Measurements from ENCODE around the gene BHLHE40. TPM values are rescaled to one million over a fixed set of nuclear protein-coding genes. Genes with fewer than 3 reads are reported as not detected.

Gene BHLHE40
- total RNA-seq, 3 donors from 2014 or later, result 40.2 to 45.5 (median 42.9) TPM

GRCh38 chr3:5009506-5010109, 30.4 kb downstream of the BHLHE40 start:
- ATAC-seq (no peak), DNase-seq (no peak)
- H3K36me3 ChIP-seq (ENCODE audit: low read depth), result no peaks in the 10 kb centered on the region
- intact Hi-C loops (cut with DNase I, micrococcal nuclease), result no loop called here
- no peaks in the 10 kb centered on the region for H3K9me3 ChIP-seq
- TF ChIP-seq, protein P1, sequence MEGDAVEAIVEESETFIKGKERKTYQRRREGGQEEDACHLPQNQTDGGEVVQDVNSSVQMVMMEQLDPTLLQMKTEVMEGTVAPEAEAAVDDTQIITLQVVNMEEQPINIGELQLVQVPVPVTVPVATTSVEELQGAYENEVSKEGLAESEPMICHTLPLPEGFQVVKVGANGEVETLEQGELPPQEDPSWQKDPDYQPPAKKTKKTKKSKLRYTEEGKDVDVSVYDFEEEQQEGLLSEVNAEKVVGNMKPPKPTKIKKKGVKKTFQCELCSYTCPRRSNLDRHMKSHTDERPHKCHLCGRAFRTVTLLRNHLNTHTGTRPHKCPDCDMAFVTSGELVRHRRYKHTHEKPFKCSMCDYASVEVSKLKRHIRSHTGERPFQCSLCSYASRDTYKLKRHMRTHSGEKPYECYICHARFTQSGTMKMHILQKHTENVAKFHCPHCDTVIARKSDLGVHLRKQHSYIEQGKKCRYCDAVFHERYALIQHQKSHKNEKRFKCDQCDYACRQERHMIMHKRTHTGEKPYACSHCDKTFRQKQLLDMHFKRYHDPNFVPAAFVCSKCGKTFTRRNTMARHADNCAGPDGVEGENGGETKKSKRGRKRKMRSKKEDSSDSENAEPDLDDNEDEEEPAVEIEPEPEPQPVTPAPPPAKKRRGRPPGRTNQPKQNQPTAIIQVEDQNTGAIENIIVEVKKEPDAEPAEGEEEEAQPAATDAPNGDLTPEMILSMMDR (IDR thresholded peaks at IDR 0.05), result no peak
- H3K4me3 ChIP-seq, result no peak overlapping the region
- H3K4me1 ChIP-seq (ENCODE audit: low read depth), result peaks cover 15% of the 10 kb centered on the region

DNA sequence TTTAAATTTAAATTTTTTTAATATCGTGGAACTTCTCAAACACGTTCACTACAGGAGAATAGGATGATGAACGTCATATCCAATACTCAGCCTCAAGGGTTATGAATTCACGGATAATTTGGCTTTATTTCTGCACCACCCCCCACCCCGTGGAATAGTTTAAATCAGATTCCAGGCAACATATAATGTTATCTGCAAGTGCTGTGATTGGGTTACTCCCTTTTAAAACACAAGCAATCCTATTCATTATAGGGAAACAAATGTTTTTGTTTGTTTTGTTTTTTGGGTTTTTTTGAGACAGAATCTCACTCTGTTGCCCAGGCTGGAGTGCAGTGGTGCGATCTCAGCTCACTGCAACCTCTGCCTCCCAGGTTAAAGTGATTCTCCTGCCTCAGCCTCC, 30.9 kb downstream of the BHLHE40 start:
- Histone ChIP-seq H3K4me3 (no peak overlapping the region), H3K36me3 (ENCODE audit: low read depth) (no peaks in the 10 kb centered on the region), H3K4me1 (ENCODE audit: low read depth) (peaks cover 15% of the 10 kb centered on the region), H3K9me3 (no peaks in the 10 kb centered on the region)
- ATAC-seq, result no peak
- TF ChIP-seq, protein P1 (IDR thresholded peaks at IDR 0.05), result no peak
- intact Hi-C loops (cut with DNase I, micrococcal nuclease), result no loop called here
- no peak for DNase-seq

DNA sequence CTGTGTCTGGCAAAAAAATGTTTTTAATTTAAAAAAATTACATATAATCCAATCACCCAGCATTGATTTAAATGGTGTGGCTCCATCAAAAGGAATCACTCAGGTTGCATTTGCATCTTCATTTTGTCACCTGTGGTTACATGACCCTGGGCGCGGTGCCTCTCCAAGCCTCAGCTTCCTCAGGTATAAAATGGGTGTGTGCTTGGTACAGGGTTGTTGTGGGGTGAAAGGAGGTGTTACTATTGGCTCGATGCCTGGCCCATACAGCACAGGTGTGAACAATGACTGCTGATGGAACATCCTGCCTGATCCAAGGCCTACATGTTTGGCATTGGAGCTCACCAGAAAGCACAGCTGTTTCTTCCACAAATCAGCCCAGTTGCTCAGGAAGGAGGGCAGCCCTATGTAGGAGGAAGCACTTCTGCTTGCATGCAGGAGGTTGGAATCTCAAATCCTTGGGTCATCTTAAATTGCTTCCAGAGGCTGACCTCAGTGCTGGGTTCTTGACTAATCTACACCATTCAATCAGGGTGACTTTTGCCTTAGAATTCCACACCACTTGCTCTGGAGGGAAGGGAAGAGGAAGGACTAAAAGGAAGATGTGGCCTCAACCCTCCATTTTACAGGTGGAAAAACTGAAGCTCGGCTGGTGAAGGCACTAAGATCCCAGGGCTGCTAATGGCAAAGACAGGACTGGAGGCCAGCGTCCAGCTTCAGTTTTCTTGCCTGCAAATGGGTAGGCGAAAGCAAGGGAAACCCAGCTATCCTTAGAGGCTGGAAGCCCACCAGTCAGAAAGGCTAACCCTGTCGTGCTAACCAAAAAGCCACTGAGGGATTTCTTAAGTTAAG, 31.7 kb downstream of the BHLHE40 start:
- Histone ChIP-seq H3K4me3 (no peak overlapping the region), H3K36me3 (ENCODE audit: low read depth) (no peaks in the 10 kb centered on the region), H3K4me1 (ENCODE audit: low read depth) (peaks cover 15% of the 10 kb centered on the region), H3K9me3 (no peaks in the 10 kb centered on the region)
- TF ChIP-seq, protein P1 (IDR thresholded peaks at IDR 0.05), result no peak
- ATAC-seq, result peak; percentile 76
- intact Hi-C loops (cut with DNase I, micrococcal nuclease), result no loop called here
- DNase-seq, result peak in 1 of 3 donors; percentile 66

DNA sequence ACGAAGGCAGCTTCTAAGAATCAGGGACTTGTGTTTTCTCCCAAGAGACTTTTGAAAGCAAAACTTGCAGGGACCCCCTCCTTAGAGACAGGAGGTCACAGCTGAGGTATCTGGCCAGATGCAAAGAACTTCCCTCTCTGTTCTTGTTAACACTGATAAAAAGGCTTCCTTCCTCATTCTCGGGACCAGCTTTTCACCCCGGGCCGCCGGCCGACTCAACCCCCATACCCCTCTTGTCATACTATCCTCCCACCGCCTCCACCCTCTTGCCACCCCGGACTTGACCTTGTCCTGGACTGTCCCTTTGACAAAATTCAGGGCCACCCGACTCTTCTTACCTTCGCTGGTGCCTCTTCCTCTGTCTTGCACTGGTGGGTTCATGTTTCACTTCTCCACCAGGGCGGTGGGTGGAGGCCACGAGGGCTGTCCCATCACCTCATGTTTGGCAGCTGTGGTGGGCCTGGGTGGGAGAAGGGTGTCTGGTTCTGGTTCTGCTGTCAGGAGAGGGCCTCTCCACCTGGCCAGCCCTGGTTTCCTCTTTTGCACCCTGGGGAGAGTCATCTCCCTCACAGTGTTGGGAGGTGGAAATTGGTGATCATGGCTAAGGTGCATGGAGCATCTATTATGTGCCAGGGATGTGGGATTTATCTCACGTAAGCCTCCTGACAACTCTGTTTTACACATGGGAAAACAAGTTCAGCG, 32.5 kb downstream of the BHLHE40 start:
- intact Hi-C loops (cut with DNase I, micrococcal nuclease), result no loop called here
- Histone ChIP-seq H3K36me3 (ENCODE audit: low read depth) (no peaks in the 10 kb centered on the region), H3K4me1 (ENCODE audit: low read depth) (peaks cover 15% of the 10 kb centered on the region), H3K9me3 (no peaks in the 10 kb centered on the region), H3K4me3 (no peak overlapping the region)
- TF ChIP-seq, protein P1 (IDR thresholded peaks at IDR 0.05), result no peak
- DNase-seq (peak in 1 of 3 donors; percentile 75), ATAC-seq (peak; percentile 15)

DNA sequence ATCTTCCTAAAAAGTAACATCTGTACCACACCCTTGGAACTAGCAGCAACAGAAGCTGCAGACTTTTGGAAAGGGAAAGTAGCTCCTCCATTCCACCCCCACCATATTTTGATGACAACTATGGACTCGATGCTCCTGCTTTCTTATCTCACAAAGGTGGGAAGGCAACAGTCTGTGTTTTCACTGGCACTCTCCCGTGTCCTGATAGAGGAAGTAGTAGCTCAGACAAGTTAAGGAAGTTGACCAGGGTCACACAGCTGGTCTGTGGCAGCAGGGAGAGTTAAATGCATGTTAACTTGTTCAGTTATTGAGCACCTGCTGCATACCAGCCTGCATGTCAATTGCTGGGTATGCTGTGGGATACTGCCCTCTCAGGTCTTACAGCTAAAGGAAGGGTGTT, 33.1 kb downstream of the BHLHE40 start:
- TF ChIP-seq, protein P1 (IDR thresholded peaks at IDR 0.05), result no peak
- Histone ChIP-seq H3K9me3 (no peaks in the 10 kb centered on the region), H3K4me1 (ENCODE audit: low read depth) (peaks cover 21% of the 10 kb centered on the region), H3K36me3 (ENCODE audit: low read depth) (no peaks in the 10 kb centered on the region), H3K4me3 (no peak overlapping the region)
- peak; percentile 7 for ATAC-seq
- intact Hi-C loops (cut with DNase I, micrococcal nuclease), result no loop called here
- no peak for DNase-seq

Data from mucosa of descending colon (tissue), 3 donors.